Measurements from ENCODE around the gene ZNF516.

The ZNF516 gene

GRCh38 chr18:76507830-76508385 is 12.9 kb upstream of the ZNF516 start:
- no peak for DNase-seq

- DNase-seq: no peak
Measured at GRCh38 chr18:76506974-76507764, 12.1 kb upstream of the ZNF516 start.

GRCh38 chr18:76506395-76506794 is 11.4 kb upstream of the ZNF516 start:
- DNase-seq: no peak

- DNase-seq: no peak
Measured at GRCh38 chr18:76505614-76506013, 10.6 kb upstream of the ZNF516 start.

GRCh38 chr18:76504749-76505148 is 9.7 kb upstream of the ZNF516 start:
- no peak for DNase-seq

GRCh38 chr18:76503649-76504386 is 8.8 kb upstream of the ZNF516 start:
- DNase-seq: no peak

- no peak for DNase-seq
Measured at GRCh38 chr18:76502551-76502950, 7.5 kb upstream of the ZNF516 start.

GRCh38 chr18:76499637-76500340 is 4.7 kb upstream of the ZNF516 start:
- no peak for DNase-seq

GRCh38 chr18:76499021-76499420 is 4.0 kb upstream of the ZNF516 start:
- no peak for DNase-seq

- DNase-seq: no peak
Measured at GRCh38 chr18:76498064-76498463, 3.0 kb upstream of the ZNF516 start.

- no peak for DNase-seq
Measured at GRCh38 chr18:76497021-76497420, 2.0 kb upstream of the ZNF516 start.

- no peak for DNase-seq
Measured at GRCh38 chr18:76496194-76496890, 1.3 kb upstream of the ZNF516 start.

- DNase-seq: no peak
Measured at GRCh38 chr18:76495435-76496193, 572 bp upstream of the ZNF516 start.

- DNase-seq: no peak
Measured at GRCh38 chr18:76494231-76495005, 624 bp downstream of the ZNF516 start.

GRCh38 chr18:76493213-76494161 is 1.6 kb downstream of the ZNF516 start:
- no peak for DNase-seq

GRCh38 chr18:76492669-76493212 is 2.3 kb downstream of the ZNF516 start:
- peak; percentile 80 for DNase-seq

GRCh38 chr18:76491776-76492668 is 3.0 kb downstream of the ZNF516 start:
- DNase-seq: no peak

- DNase-seq: no peak
Measured at GRCh38 chr18:76491473-76491775, 3.6 kb downstream of the ZNF516 start.
